ENCODE measurements around the gene CCDC134. TPM values are rescaled to one million over a fixed set of nuclear protein-coding genes. Genes with fewer than 3 reads are reported as not detected.

CCDC134 gene
- total and polyA plus RNA-seq, 2 donors from 2014 or later = 5.0 to 12.2 TPM

GRCh38 chr22:41816241-41816640 lies 15.8 kb downstream of the CCDC134 start:
- no peaks in the 10 kb centered on the region for H3K4me1 ChIP-seq (ENCODE audit: control insufficient read depth in 2 of 3, insufficient read depth in 2 of 3, low read depth in 1 of 3, low read length in 3 of 3)
- H3K9me3 ChIP-seq (ENCODE audit: control insufficient read depth in 2 of 3, insufficient read depth in 1 of 3, low read length in 3 of 3) = no peaks in the 10 kb centered on the region
- DNase-seq (no peak), FAIRE-seq (no peak)
- TF ChIP-seq CTCF (IDR thresholded peaks at IDR 0.05; ENCODE audit: borderline replicate concordance, extremely low read depth, insufficient read depth) = no peak
- no peaks in the 10 kb centered on the region for H3K27me3 ChIP-seq (ENCODE audit: control insufficient read depth, insufficient read depth, low read length)
- no peak overlapping the region for H3K27ac ChIP-seq (ENCODE audit: low read depth in 2 of 2, low read length in 2 of 2)
- no peak overlapping the region for H3K9ac ChIP-seq (ENCODE audit: low read length in 3 of 3)
- intact Hi-C loops (cut with DNase I) = no loop called here
- peaks cover 0 to 10% (median 6%) of the 10 kb centered on the region in 3 donors for H3K36me3 ChIP-seq (ENCODE audit: control insufficient read depth in 2 of 3, insufficient read depth in 3 of 3, low read length in 3 of 3)
- no peak overlapping the region for H3K4me3 ChIP-seq (ENCODE audit: low read length in 3 of 3)

- no peak for TF ChIP-seq CTCF (IDR thresholded peaks at IDR 0.05; ENCODE audit: borderline replicate concordance, extremely low read depth, insufficient read depth)
- Histone ChIP-seq H3K36me3 (ENCODE audit: control insufficient read depth in 2 of 3, insufficient read depth in 3 of 3, low read length in 3 of 3) (peaks cover 0 to 10% (median 6%) of the 10 kb centered on the region in 3 donors), H3K9me3 (ENCODE audit: control insufficient read depth in 2 of 3, insufficient read depth in 1 of 3, low read length in 3 of 3) (no peaks in the 10 kb centered on the region), H3K27me3 (ENCODE audit: control insufficient read depth, insufficient read depth, low read length) (no peaks in the 10 kb centered on the region), H3K9ac (ENCODE audit: low read length in 3 of 3) (no peak overlapping the region), H3K4me1 (ENCODE audit: control insufficient read depth in 2 of 3, insufficient read depth in 2 of 3, low read depth in 1 of 3, low read length in 3 of 3) (no peaks in the 10 kb centered on the region), H3K27ac (ENCODE audit: low read depth in 2 of 2, low read length in 2 of 2) (no peak overlapping the region), H3K4me3 (ENCODE audit: low read length in 3 of 3) (no peak overlapping the region)
- no peak for DNase-seq
- intact Hi-C loops (cut with DNase I) = no loop called here
- FAIRE-seq = no peak
Measured at GRCh38 chr22:41816871-41817270, 16.4 kb downstream of the CCDC134 start.

- FAIRE-seq = no peak
- Histone ChIP-seq H3K4me3 (ENCODE audit: low read length in 3 of 3) (no peak overlapping the region), H3K36me3 (ENCODE audit: control insufficient read depth in 2 of 3, insufficient read depth in 3 of 3, low read length in 3 of 3) (peaks cover 0 to 10% (median 2%) of the 10 kb centered on the region in 3 donors), H3K9ac (ENCODE audit: low read length in 3 of 3) (no peak overlapping the region), H3K27me3 (ENCODE audit: control insufficient read depth, insufficient read depth, low read length) (no peaks in the 10 kb centered on the region), H3K4me1 (ENCODE audit: control insufficient read depth in 2 of 3, insufficient read depth in 2 of 3, low read depth in 1 of 3, low read length in 3 of 3) (no peaks in the 10 kb centered on the region), H3K27ac (ENCODE audit: low read depth in 2 of 2, low read length in 2 of 2) (no peak overlapping the region), H3K9me3 (ENCODE audit: control insufficient read depth in 2 of 3, insufficient read depth in 1 of 3, low read length in 3 of 3) (no peaks in the 10 kb centered on the region)
- TF ChIP-seq CTCF (IDR thresholded peaks at IDR 0.05; ENCODE audit: borderline replicate concordance, extremely low read depth, insufficient read depth) = no peak
- intact Hi-C loops (cut with DNase I) = no loop called here
- no peak for DNase-seq
Measured at GRCh38 chr22:41818011-41818410, 17.5 kb downstream of the CCDC134 start.

GRCh38 chr22:41818596-41818995 lies 18.1 kb downstream of the CCDC134 start:
- Histone ChIP-seq H3K4me1 (ENCODE audit: control insufficient read depth in 2 of 3, insufficient read depth in 2 of 3, low read depth in 1 of 3, low read length in 3 of 3) (no peaks in the 10 kb centered on the region), H3K9me3 (ENCODE audit: control insufficient read depth in 2 of 3, insufficient read depth in 1 of 3, low read length in 3 of 3) (no peaks in the 10 kb centered on the region), H3K27ac (ENCODE audit: low read depth in 2 of 2, low read length in 2 of 2) (no peak overlapping the region), H3K27me3 (ENCODE audit: control insufficient read depth, insufficient read depth, low read length) (no peaks in the 10 kb centered on the region), H3K4me3 (ENCODE audit: low read length in 3 of 3) (no peak overlapping the region), H3K36me3 (ENCODE audit: control insufficient read depth in 2 of 3, insufficient read depth in 3 of 3, low read length in 3 of 3) (peaks cover 0 to 6% (median 2%) of the 10 kb centered on the region in 3 donors), H3K9ac (ENCODE audit: low read length in 3 of 3) (no peak overlapping the region)
- DNase-seq = no peak
- no peak for TF ChIP-seq CTCF (IDR thresholded peaks at IDR 0.05; ENCODE audit: borderline replicate concordance, extremely low read depth, insufficient read depth)
- intact Hi-C loops (cut with DNase I) = no loop called here
- FAIRE-seq = no peak
